ENCODE measurements around the gene MAP2K3.

The MAP2K3 gene

DNA sequence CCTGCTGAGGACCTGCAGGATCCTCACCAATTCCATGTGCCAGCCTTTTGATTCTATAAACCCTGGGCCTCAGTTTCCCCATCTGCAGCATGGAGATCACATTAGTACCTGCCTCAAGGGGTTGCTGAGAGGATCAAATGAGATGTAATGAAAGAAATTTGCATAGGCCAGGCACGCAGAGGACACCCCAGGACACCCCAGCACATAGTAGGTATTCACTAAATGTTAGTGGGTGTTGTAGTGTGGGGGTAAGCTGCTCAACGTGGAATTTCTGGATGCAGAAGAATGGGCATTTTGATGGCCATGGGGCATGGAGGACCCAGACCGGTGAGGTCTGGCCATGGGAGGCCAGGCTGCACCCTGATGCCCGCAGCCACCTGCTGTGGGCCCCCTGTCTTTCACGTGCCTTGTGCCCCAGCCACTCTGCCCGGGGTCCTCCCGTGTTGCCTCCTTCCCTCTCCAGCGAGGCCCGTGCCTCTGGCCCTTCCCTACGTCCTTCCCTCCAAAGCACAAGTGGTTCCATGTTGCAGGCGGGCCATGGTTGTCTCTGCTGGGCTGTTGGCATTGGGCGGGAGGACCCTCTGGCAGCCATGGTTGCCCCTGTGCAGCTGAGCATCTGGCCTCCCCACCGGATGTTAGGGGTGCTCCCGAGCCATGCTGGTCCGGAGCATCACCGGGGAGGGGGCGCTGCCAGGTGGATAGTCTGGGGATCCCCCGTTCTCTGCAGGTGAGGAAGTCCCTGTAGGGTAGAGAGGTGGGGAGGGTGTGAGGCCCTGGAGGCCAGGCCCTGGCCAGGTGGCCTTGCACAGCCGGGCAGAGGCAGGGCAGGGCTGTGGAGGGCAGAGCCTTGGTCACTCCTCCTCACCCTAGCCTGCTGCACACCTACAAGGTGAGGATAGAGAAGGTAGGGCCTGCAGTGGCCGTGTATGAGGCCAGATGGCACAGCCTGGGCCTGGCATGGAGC lies 8.6 kb downstream of the MAP2K3 start:
- H3K4me3 ChIP-seq (replicated peaks; ENCODE audit: low read depth, low read length) = no peak overlapping the region
- DNase-seq (ENCODE audit: low read depth) = no peak
- TF ChIP-seq, protein P1, sequence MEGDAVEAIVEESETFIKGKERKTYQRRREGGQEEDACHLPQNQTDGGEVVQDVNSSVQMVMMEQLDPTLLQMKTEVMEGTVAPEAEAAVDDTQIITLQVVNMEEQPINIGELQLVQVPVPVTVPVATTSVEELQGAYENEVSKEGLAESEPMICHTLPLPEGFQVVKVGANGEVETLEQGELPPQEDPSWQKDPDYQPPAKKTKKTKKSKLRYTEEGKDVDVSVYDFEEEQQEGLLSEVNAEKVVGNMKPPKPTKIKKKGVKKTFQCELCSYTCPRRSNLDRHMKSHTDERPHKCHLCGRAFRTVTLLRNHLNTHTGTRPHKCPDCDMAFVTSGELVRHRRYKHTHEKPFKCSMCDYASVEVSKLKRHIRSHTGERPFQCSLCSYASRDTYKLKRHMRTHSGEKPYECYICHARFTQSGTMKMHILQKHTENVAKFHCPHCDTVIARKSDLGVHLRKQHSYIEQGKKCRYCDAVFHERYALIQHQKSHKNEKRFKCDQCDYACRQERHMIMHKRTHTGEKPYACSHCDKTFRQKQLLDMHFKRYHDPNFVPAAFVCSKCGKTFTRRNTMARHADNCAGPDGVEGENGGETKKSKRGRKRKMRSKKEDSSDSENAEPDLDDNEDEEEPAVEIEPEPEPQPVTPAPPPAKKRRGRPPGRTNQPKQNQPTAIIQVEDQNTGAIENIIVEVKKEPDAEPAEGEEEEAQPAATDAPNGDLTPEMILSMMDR (IDR thresholded peaks at IDR 0.05; ENCODE audit: low read length, missing control alignments) = no peak

DNA sequence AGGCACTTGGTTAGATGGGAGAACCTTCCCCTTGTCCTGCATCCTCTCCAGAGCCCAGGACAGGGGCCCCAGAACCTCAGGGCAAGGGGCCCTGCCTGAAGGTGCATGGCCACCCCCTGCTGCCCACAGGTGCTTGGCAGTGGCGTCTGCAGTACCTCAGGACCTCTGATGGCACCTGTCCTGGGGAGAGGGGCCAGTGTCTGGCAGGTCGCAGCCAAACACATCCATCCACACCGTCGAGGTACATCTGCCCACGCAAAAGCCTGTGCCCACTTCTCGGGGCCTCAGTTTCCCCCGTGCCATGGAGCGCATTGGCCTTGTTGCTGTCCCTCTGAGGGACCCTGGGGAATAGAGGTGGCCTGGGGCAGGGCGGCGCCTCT lies 9.3 kb downstream of the MAP2K3 start:
- TF ChIP-seq, protein P1 (IDR thresholded peaks at IDR 0.05; ENCODE audit: low read length, missing control alignments) = no peak
- no peak for DNase-seq (ENCODE audit: low read depth)
- H3K4me3 ChIP-seq (replicated peaks; ENCODE audit: low read depth, low read length) = no peak overlapping the region

DNA sequence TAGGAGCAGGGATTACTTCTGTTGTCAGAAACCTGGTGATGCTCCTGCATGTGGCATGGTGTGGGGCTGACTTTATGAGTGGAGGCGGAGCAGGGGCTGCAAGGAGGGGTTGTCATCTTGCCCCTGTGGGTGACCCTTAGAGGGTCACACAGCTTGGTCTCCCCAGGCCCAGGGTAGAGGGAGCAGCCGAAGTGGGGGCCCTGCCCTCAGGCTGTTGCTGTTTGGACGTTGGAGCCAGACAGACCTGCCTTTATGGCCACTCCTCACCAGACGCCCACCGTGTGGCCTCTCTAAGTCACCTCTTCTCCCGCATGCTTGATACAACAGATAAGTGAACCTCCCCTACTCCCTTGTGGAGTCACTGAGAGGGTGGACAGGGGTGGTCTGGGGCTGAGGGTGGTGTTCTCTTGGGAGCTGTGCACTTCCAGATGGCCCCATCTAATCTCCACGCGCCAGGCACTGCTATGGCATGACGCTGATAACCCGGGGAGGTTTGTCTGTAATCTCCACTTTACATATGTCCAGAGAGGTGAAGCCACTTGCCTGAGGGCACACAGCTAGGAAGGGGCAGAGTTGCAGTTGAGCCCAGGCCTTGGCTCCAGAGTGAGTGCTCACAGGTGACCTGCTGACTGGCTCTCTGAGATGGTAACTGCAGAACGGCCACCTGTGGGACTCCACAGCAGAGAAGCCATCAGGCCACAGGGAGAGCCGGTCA lies 10.0 kb downstream of the MAP2K3 start:
- no peak overlapping the region for H3K4me3 ChIP-seq (replicated peaks; ENCODE audit: low read depth, low read length)
- TF ChIP-seq, protein P1 (IDR thresholded peaks at IDR 0.05; ENCODE audit: low read length, missing control alignments) = no peak
- DNase-seq (ENCODE audit: low read depth) = no peak

DNA sequence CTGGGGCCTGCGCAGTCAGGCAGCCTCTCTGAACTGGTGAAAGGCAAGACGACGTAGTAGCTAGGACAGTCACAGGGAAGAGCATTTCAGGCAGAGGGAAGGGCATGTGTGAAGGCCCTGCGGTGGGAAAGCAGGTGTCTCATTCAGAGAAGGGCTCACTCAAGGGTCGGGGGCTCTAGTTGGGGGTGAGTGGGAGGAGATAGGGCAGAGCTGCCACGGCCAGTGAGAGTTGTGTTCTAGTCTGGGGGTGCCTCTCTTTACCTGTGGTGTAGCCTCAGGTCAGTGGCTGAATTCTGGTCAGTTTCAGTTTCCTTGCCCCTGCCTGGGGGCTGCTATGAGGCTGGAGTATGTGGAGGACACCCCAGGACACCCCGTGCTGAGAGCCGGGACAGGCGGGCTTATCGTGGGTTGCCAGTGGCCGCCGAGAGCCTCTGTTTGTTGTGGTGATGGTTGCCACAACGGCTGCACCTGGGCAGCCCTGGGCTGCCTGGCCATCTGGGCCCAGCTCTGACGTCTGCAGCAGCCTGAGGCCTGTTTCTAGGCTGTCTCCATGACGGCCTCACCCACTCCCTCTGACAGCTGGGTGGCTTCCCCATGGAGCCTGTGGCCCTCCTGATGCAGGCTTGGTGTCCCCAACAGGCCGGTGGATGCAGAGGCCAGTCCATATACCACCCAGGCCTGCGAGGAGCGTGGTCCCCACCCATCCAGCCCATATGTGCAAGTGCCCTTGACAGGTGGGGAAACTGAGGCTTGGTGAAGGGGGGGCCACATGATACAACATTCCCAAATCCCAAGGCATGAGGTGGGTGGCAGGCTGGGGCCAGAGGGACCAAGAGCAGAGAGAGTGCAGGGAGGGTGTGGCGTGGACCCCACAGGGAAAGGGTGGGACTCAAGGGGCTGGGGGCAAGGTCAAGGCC lies 10.8 kb downstream of the MAP2K3 start:
- no peak overlapping the region for H3K4me3 ChIP-seq (replicated peaks; ENCODE audit: low read depth, low read length)
- TF ChIP-seq, protein P1 (IDR thresholded peaks at IDR 0.05; ENCODE audit: low read length, missing control alignments) = no peak
- DNase-seq (ENCODE audit: low read depth) = peak; percentile 26

DNA sequence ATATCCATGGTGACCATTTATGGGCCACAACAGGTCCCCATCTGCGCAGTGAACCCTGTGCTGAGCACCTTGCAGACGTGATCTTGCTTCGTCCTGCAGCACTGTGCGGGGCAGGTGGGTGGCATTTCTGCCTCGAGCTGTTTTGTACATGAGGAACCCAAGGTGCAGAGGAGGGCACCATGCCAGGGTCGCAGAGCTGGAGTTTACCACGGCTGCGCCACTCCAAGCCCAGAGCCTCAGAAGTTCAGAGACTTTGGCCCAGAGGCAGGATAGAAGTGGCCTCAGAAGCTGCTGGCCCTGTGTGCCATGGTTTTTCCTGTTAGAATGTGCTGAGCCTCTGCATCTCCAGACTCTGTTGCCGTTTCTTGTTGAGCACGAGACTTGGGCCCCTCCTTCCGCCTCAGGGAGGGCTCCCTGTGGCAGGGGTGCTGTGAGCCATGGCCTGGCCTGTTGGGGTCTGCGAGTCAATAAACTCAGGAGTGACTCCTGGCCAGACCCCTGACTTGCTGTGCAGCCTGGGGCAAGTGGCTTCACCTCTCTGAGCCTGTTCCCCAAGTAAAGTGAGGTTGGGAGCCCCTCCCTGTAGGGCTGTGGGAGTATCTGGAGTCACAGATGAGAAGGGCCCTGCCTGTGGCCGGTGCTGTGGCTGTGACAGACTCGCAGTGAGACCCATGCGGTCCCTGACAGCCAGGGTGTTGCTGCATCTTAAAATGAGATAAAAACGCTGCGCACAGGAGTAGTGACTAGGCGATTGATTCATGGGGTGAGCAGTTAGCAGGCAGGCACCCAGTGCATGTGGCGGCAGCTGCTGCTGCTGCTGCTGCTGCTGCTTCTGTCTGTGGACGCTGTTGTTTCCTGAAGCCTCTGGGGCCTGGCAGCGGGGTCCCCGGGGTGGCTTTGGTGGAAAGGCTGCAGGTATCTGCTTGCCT lies 11.8 kb downstream of the MAP2K3 start:
- TF ChIP-seq, protein P1 (IDR thresholded peaks at IDR 0.05; ENCODE audit: low read length, missing control alignments) = no peak
- DNase-seq (ENCODE audit: low read depth) = no peak

More for the DNA sequence above, 11.8 kb downstream of the MAP2K3 start:
- no peak overlapping the region for H3K4me3 ChIP-seq (replicated peaks; ENCODE audit: low read depth, low read length)
